H9 (cell line): ENCODE measurements around the gene DPP8. TPM values are rescaled to one million over a fixed set of nuclear protein-coding genes. Genes with fewer than 3 reads are reported as not detected.

Experiments used
- DNase-seq: peaks from one replicate; pipeline ENCODE4 v3.0.0-alpha.2; 2017
- H2AFZ ChIP-seq: one replicate; pipeline ENCODE4 v1.6.1; 2013; ENCODE audit warnings: mild to moderate bottlenecking, low read length, control low read depth, moderate library complexity
- H2AK5ac ChIP-seq: 2 replicates; pipeline ENCODE4 v1.6.1; 2013; ENCODE audit warnings: low read length, control low read depth, mixed read lengths; ENCODE audit not compliant: insufficient read length
- H2BK120ac ChIP-seq: one replicate; pipeline ENCODE4 v1.6.1; 2013; ENCODE audit warnings: low read depth, mild to moderate bottlenecking, low read length, control low read depth, inconsistent platforms; ENCODE audit not compliant: poor library complexity, severe bottlenecking
- H2BK12ac ChIP-seq: 2 replicates; pipeline ENCODE4 v1.6.1; 2013; ENCODE audit warnings: low read length, control low read depth, mixed read lengths, low read depth; ENCODE audit not compliant: insufficient read length
- H2BK15ac ChIP-seq: 2 replicates; pipeline ENCODE4 v1.6.1; 2013; ENCODE audit warnings: low read depth, low read length, control low read depth
- H2BK20ac ChIP-seq: one replicate; pipeline ENCODE4 v1.6.1; 2013; ENCODE audit warnings: low read depth, mild to moderate bottlenecking, low read length, control low read depth, inconsistent platforms; ENCODE audit not compliant: poor library complexity, severe bottlenecking
- H2BK5ac ChIP-seq: 2 replicates; pipeline ENCODE4 v1.6.1; 2013; ENCODE audit warnings: low read length, control low read depth, mixed read lengths; ENCODE audit not compliant: insufficient read length
- H3K14ac ChIP-seq: 2 replicates; pipeline ENCODE4 v1.6.1; 2013; ENCODE audit warnings: low read length, control low read depth; ENCODE audit not compliant: insufficient read depth
- H3K18ac ChIP-seq: 2 replicates; pipeline ENCODE4 v1.6.1; 2013; ENCODE audit warnings: low read depth, mild to moderate bottlenecking, mixed read lengths, low read length, control low read depth; ENCODE audit not compliant: insufficient read length
- H3K23ac ChIP-seq: 2 replicates; pipeline ENCODE4 v1.6.1; 2013; ENCODE audit warnings: low read length, control low read depth, mixed read lengths, low read depth; ENCODE audit not compliant: insufficient read length
- H3K23me2 ChIP-seq: 2 replicates; pipeline ENCODE4 v1.6.1; 2013; ENCODE audit warnings: low read depth, mild to moderate bottlenecking, mixed read lengths, low read length, control low read depth; ENCODE audit not compliant: insufficient read length, poor library complexity, severe bottlenecking
- H3K27ac ChIP-seq: 2 replicates; pipeline ENCODE4 v1.5.1; 2013; ENCODE audit warnings: low read length, control low read depth, mixed read lengths, low read depth; ENCODE audit not compliant: insufficient read length
- H3K27me3 ChIP-seq: 2 replicates; pipeline ENCODE4 v1.6.1; 2013; ENCODE audit warnings: low read length, control low read depth, inconsistent platforms; ENCODE audit not compliant: insufficient read depth
- H3K4ac ChIP-seq: 2 replicates; pipeline ENCODE4 v1.6.1; 2013; ENCODE audit warnings: low read depth, mild to moderate bottlenecking, control low read depth, inconsistent platforms, low read length, moderate library complexity
- H3K4me1 ChIP-seq: 2 replicates; pipeline ENCODE4 v1.6.1; 2013; ENCODE audit warnings: low read length, control low read depth, inconsistent platforms; ENCODE audit not compliant: insufficient read depth
- H3K4me2 ChIP-seq: 2 replicates; pipeline ENCODE4 v1.6.1; 2013; ENCODE audit warnings: low read length, control low read depth, mixed read lengths; ENCODE audit not compliant: insufficient read length, insufficient read depth
- H3K56ac ChIP-seq: 2 replicates; pipeline ENCODE4 v1.6.1; 2013; ENCODE audit warnings: low read depth, mild to moderate bottlenecking, mixed read lengths, low read length, control low read depth; ENCODE audit not compliant: insufficient read length
- H3K79me1 ChIP-seq: 2 replicates; pipeline ENCODE4 v1.6.1; 2013; ENCODE audit warnings: low read depth, mild to moderate bottlenecking, moderate library complexity, low read length, control low read depth, inconsistent platforms; ENCODE audit not compliant: insufficient read depth, poor library complexity, severe bottlenecking
- H3K79me2 ChIP-seq: 2 replicates; pipeline ENCODE4 v1.6.1; 2013; ENCODE audit warnings: low read length, control low read depth, inconsistent platforms; ENCODE audit not compliant: insufficient read depth
- H3K9ac ChIP-seq: 2 replicates; pipeline ENCODE4 v1.6.1; 2013; ENCODE audit warnings: low read length, control low read depth, mixed read lengths; ENCODE audit not compliant: insufficient read length; ENCODE audit errors: extremely low read depth
- H3K9me3 ChIP-seq: one replicate; pipeline ENCODE4 v1.6.1; 2013; ENCODE audit warnings: low read depth, low read length, inconsistent platforms; ENCODE audit not compliant: control insufficient read depth
- H3T11ph ChIP-seq: one replicate; pipeline ENCODE4 v1.6.1; 2013; ENCODE audit warnings: mild to moderate bottlenecking, low read length, control low read depth, inconsistent platforms
- H4K20me1 ChIP-seq: one replicate; pipeline ENCODE4 v1.6.1; 2013; ENCODE audit not compliant: control insufficient read depth, insufficient read length, insufficient read depth
- H4K5ac ChIP-seq: 2 replicates; pipeline ENCODE4 v1.6.1; 2013; ENCODE audit warnings: low read depth, mild to moderate bottlenecking, mixed read lengths, low read length, control low read depth; ENCODE audit not compliant: insufficient read length
- H4K8ac ChIP-seq: replicated peaks from 2 replicates; pipeline ENCODE4 v1.6.1; 2013; ENCODE audit warnings: low read length, control low read depth, mixed read lengths, low read depth; ENCODE audit not compliant: insufficient read length
- H4K91ac ChIP-seq: 2 replicates; pipeline ENCODE4 v1.6.1; 2013; ENCODE audit warnings: low read depth, mild to moderate bottlenecking, moderate library complexity, mixed read lengths, low read length, control low read depth; ENCODE audit not compliant: insufficient read length
- H3K27ac Mint-ChIP-seq, 3 experiments: 2 replicates in 2 of 3; 3 replicates in 1 of 3; pipeline ENCODE4 v1.8.0; 2020 to 2021; ENCODE audit warnings: mixed read lengths in 3 of 3, mild to moderate bottlenecking in 1 of 3, moderate library complexity in 1 of 3
- H3K27me3 Mint-ChIP-seq: 2 replicates; pipeline ENCODE4 v1.8.0; 2021; ENCODE audit warnings: low read depth, mild to moderate bottlenecking, moderate library complexity, mixed read lengths
- H3K36me3 Mint-ChIP-seq, 3 experiments: 2 replicates in 2 of 3; 3 replicates in 1 of 3; pipeline ENCODE4 v1.8.0; 2020 to 2021; ENCODE audit warnings: low read depth in 3 of 3, mixed read lengths in 3 of 3; ENCODE audit not compliant: insufficient read depth in 1 of 3
- H3K4me1 Mint-ChIP-seq, 2 experiments: 2 replicates each; pipeline ENCODE4 v1.8.0; 2020; ENCODE audit warnings: mixed read lengths in 2 of 2
- H3K4me3 Mint-ChIP-seq, 2 experiments: 2 replicates in 1 of 2; 3 replicates in 1 of 2; pipeline ENCODE4 v1.8.0; 2020 to 2021; ENCODE audit warnings: mild to moderate bottlenecking in 2 of 2, mixed read lengths in 2 of 2, moderate library complexity in 1 of 2
- H3K9me3 Mint-ChIP-seq, 2 experiments: 2 replicates in 1 of 2; 3 replicates in 1 of 2; pipeline ENCODE4 v1.8.0; 2020; ENCODE audit warnings: mild to moderate bottlenecking in 2 of 2, mixed read lengths in 2 of 2, moderate library complexity in 1 of 2
- WGBS: extraction: QIAGEN DNeasy Blood & Tissue Kit; methylation state at CpG from one replicate; pipeline ENCODE4 v1.1.7; 2013; ENCODE audit warnings: missing lambda C conversion rate, low lambda C conversion rate, mixed read lengths; ENCODE audit not compliant: insufficient read length; ENCODE audit errors: extremely low coverage; 5-methylcytosine and 5-hydroxymethylcytosine counted together
- total RNA-seq: library from RNA; stranded (reverse); gene quantifications from 2 replicates; pipeline ENCODE4 v1.2.1, GENCODE V29; 2021
- TF ChIP-seq, protein P1 (sequence below): fragments of 200-600 bp; sonication (generic); conservative IDR thresholded peaks from 3 replicates; pipeline ENCODE4 v1.8.0; 2021; ENCODE audit warnings: antibody characterized with exemption, mild to moderate bottlenecking

Gene DPP8
- total RNA-seq, 1 experiment from 2014 or later: 26.6 TPM

DNA sequence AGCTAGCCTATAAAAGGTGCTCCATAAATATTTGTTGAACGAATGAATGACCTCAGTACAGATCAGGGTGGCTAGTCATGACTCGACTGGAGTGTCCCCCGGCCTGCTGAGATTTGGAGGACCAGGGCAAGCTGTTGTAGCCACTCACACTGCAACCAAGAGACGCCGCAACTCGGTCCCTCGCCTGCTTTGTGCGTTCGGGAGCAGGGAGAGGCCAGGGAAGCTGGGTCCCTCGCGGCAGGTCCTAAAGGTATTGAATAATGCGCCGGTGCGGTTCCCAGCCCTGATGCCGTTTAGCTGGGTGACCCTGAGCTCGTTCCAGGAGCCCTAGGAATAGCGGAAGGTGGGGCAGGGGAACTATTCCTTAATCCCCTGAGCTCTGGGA lies 96.5 kb downstream of the DPP8 start:
- Histone ChIP-seq H2AFZ (no peak overlapping the region), H3K27ac (no peak overlapping the region), H3K79me2 (no peaks in the 10 kb centered on the region), H3K18ac (no peak overlapping the region), H2BK20ac (no peak overlapping the region), H3K9me3 (no peaks in the 10 kb centered on the region), H3K4ac (no peak overlapping the region), H3K23me2 (peaks cover 19% of the 10 kb centered on the region), H3K56ac (no peak overlapping the region), H3K23ac (no peak overlapping the region), H3K79me1 (no peaks in the 10 kb centered on the region), H4K5ac (no peak overlapping the region), H3K4me2 (peak overlapping the region; percentile 61), H2BK120ac (no peak overlapping the region), H2AK5ac (no peak overlapping the region), H4K91ac (no peak overlapping the region), H4K8ac (no peak overlapping the region), H2BK5ac (no peak overlapping the region), H3T11ph (no peak overlapping the region), H3K14ac (peak overlapping the region; percentile 6; the same call in 1 of the 2 replicates), H3K27me3 (peaks cover 3% of the 10 kb centered on the region; the same call in 1 of the 2 replicates), H2BK12ac (no peak overlapping the region), H3K4me1 (peaks cover 25% of the 10 kb centered on the region; the same call in 1 of the 2 replicates), H2BK15ac (no peak overlapping the region), H3K9ac (no peak overlapping the region), H4K20me1 (no peaks in the 10 kb centered on the region)
- no peak for DNase-seq
- Mint-ChIP-seq H3K4me3 (peak overlapping the region; percentile 97 to 100), H3K27me3 (peaks cover 17% of the 10 kb centered on the region), H3K4me1 (peaks cover 67 to 81% of the 10 kb centered on the region in 2 experiments), H3K9me3 (peaks cover 0 to 2% of the 10 kb centered on the region in 2 experiments; a peak in 2 of 5 replicates), H3K36me3 (peaks cover 2 to 11% (median 3%) of the 10 kb centered on the region in 3 experiments; a peak in 6 of 7 replicates), H3K27ac (peak overlapping the region; percentile 29 to 88 (median 39); a peak in 6 of 7 replicates)
- WGBS: no CpG with 5 or more reads among the region's 17 CpGs
- TF ChIP-seq, protein P1, sequence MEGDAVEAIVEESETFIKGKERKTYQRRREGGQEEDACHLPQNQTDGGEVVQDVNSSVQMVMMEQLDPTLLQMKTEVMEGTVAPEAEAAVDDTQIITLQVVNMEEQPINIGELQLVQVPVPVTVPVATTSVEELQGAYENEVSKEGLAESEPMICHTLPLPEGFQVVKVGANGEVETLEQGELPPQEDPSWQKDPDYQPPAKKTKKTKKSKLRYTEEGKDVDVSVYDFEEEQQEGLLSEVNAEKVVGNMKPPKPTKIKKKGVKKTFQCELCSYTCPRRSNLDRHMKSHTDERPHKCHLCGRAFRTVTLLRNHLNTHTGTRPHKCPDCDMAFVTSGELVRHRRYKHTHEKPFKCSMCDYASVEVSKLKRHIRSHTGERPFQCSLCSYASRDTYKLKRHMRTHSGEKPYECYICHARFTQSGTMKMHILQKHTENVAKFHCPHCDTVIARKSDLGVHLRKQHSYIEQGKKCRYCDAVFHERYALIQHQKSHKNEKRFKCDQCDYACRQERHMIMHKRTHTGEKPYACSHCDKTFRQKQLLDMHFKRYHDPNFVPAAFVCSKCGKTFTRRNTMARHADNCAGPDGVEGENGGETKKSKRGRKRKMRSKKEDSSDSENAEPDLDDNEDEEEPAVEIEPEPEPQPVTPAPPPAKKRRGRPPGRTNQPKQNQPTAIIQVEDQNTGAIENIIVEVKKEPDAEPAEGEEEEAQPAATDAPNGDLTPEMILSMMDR: no peak
